GM12864 (cell line): ENCODE measurements around the gene CFAP90.

Experiments used
- DNase-seq: peaks from one replicate; pipeline ENCODE4 v3.0.0-alpha.2; 2011; ENCODE audit warnings: low read depth
- H3K4me3 ChIP-seq: 2 replicates; pipeline ENCODE4 v1.5.1; 2011; ENCODE audit warnings: mild to moderate bottlenecking, low read depth, low read length, control low read depth
- TF ChIP-seq, protein P1 (sequence below): IDR thresholded peaks from 2 replicates; pipeline ENCODE4 v1.5.1; 2011; ENCODE audit warnings: low read depth, mild to moderate bottlenecking, moderate library complexity, low read length, control low read depth, inconsistent platforms; ENCODE audit errors: missing control alignments

Gene CFAP90

DNA sequence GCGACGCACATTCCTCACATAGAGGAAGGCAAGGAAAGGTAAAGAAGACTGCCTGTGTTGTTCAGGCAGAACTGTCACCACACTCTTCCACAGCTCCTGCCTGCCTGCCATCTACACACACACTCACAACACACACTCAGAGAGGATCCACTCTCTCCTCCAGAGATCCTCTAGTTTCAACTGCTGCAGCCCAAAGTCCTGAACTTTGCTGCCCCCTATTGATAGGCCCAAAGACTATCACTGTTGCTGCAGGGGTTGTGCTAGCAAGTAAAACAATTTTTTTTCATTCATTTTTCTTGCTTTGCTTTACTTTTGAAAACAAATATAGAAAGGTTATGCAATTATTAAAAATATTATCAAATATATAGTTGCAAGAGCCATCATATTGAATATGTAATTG, 5.9 kb upstream of the CFAP90 start:
- H3K4me3 ChIP-seq, result no peak overlapping the region
- DNase-seq, result no peak
- TF ChIP-seq, protein P1, sequence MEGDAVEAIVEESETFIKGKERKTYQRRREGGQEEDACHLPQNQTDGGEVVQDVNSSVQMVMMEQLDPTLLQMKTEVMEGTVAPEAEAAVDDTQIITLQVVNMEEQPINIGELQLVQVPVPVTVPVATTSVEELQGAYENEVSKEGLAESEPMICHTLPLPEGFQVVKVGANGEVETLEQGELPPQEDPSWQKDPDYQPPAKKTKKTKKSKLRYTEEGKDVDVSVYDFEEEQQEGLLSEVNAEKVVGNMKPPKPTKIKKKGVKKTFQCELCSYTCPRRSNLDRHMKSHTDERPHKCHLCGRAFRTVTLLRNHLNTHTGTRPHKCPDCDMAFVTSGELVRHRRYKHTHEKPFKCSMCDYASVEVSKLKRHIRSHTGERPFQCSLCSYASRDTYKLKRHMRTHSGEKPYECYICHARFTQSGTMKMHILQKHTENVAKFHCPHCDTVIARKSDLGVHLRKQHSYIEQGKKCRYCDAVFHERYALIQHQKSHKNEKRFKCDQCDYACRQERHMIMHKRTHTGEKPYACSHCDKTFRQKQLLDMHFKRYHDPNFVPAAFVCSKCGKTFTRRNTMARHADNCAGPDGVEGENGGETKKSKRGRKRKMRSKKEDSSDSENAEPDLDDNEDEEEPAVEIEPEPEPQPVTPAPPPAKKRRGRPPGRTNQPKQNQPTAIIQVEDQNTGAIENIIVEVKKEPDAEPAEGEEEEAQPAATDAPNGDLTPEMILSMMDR, result peak; percentile 63

DNA sequence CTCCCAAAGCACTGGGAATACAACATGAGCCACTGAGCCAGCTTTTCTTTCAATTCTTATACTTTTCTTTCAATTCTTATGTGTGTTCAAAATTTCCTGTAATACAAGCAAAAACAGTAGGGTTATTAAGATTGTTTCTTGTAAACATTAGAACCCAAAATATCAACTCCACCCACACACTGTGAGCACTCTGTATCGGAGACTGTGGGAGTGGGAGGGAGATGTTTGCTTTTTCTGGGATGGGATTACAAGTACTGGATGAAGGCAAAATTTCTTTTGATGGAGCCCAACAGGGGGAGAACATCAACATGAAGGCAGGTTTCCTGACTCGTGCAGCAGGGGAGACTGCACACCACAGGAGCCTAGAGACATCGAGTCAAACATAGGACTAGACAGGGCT, 4.7 kb upstream of the CFAP90 start:
- H3K4me3 ChIP-seq, result no peak overlapping the region
- no peak for DNase-seq
- TF ChIP-seq, protein P1, result no peak

DNA sequence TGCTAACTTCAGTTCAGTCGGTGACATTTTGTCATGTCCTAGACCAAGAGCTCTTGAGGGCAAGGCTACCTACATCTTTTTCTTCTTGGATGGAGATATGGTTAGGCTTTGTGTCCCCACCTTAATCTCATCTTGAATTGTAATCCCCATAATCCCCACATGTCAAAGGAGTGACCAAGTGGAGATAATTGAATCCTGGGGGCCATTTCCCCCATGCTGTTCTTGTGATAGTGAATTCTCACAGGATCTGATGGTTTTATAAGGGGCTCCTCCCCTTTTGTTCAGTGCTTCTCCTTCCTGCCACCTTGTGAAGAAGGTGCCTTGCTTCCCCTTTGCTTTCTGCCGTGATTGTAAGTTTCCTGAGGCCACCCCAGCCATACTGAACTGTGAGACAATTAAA, 2.1 kb upstream of the CFAP90 start:
- no peak for DNase-seq
- TF ChIP-seq, protein P1, result no peak
- no peak overlapping the region for H3K4me3 ChIP-seq

DNA sequence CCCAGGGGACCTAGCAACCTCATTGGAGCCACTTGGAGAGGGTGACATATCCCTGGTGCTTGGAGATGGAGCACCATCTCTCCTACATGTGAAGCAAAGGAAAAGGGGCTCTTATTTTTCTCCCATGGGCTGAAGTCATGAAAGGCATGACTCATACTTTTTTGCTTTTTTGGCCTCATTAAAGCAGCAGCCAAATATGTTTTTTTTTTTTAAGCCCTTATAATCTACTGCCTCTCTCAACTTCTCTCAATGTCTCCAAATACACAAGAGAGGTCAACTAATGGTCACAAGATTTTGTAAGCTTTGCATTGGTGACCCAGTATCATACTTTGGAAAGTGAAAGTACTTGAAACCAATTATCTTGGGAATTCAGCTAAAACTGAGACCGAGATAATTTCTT, 1.6 kb upstream of the CFAP90 start:
- no peak for DNase-seq
- TF ChIP-seq, protein P1, result no peak
- no peak overlapping the region for H3K4me3 ChIP-seq

DNA sequence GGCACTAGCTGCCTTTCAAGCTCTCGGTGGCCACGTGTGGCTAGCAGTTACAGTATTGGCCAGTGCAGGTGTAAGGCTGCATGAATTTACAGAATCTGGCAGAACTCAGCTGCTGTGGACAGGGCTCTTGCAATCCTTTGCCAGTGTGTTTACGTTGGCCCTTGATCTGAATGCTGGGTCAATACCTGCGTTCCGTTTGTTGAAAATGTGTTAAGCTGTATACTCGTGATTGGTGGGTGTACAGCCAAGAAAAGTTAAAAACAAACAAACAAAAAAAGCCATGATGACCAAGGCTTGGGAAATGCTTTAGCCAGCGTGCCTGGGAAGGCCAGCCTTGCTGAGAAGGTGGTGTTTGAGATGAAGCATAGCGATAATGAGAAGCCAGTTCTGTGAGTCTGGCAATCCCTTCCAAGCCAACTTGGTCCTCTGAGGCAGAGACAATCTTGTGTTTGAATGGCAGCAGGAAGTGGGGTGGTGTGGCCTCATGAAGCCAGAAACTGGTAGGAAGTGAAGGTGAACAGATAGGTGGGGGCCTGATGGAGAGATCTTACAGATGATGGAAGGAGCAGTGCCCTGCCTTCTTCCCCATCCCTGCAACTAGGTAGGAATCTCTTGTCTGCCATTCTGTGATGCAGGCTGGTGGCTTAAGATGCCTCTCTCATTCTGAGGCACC, 820 bp upstream of the CFAP90 start:
- TF ChIP-seq, protein P1, result no peak
- no peak for DNase-seq
- no peak overlapping the region for H3K4me3 ChIP-seq

DNA sequence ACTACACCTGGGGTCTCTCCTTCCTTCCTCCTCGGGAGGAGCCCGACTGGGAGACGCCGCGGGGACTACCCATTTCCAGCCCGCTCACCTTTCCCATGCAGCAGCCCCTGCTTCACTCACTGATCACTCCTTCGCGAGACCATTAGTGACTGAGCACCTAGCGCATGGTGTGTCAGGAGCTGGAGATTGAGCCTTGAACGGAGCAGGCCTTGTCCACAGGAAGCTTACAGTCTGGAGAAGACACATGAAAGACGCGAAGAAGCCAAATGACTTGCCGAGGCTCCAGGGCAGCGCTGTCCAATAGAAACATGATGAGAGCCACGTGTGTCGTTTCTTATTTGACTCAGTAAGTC, 283 bp upstream of the CFAP90 start:
- no peak for DNase-seq
- TF ChIP-seq, protein P1, result no peak
- no peak overlapping the region for H3K4me3 ChIP-seq

DNA sequence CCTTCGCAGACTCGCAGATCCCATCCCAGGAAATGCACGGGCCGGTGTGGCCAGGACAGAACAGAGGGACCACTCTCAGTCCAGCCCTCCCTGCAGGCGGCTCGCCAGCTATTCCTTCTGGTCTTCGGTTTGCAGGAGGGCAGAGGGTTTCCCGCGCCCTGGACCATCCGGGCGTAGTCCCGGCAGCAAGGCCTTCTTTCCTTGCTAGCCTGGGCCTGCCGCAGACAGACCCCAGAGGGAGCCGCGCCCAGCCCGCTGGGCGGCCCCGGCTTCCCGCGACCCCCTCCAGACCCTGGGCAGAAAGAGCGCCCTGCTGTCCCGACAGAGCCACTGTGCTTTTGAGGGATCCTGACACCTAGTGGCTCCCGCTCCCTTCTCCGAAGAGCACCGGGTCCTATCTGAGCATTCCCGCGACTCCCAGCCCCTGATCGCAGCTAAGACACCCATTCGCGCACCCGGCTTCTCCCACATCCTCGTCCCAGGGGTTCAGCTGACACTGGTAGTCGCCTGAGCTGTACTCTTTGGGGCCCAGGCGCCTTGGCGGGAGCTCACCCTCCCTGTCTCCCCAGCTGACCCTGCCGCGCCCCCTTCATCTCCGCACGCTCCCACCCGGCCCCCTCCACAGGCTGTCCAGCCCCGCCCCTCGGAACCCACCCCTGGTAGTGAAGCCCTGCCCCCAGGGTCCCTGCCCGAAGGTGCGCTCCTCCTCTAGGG, 1.1 kb downstream of the CFAP90 start:
- H3K4me3 ChIP-seq, result no peak overlapping the region
- DNase-seq, result no peak
- TF ChIP-seq, protein P1, result no peak
